SK-N-SH (cell line): ENCODE results near the gene L1TD1. TPM values are rescaled to one million over a fixed set of nuclear protein-coding genes. Genes with fewer than 3 reads are reported as not detected.

ENCODE experiments used
- CTCF ChIA-PET: fragments of 300-600, 350-600 bp; formaldehyde crosslinking; extraction: SDS; loops from one replicate; lab custom pipeline; 2021; lab: Yijun Ruan, JAX
- POLR2A ChIA-PET: fragments of 350-600 bp; sonication (Branson Sonifier 250); formaldehyde crosslinking; extraction: SDS; loops from one replicate; lab custom pipeline; 2020; ENCODE audit warnings: antibody characterized with exemption, inconsistent platforms; lab: Yijun Ruan, JAX
- DNase-seq: peaks from one replicate; pipeline ENCODE4 v3.0.0; 2012
- H2AFZ ChIP-seq: fragments of 200-600 bp; sonication (generic); 2 replicates; pipeline ENCODE4 v1.8.1; 2016; ENCODE audit warnings: antibody characterized with exemption, mild to moderate bottlenecking, low read depth
- H3F3A ChIP-seq: fragments of 200-600 bp; sonication (generic); replicated peaks from 2 replicates; pipeline ENCODE3; 2016; ENCODE audit warnings: antibody characterized with exemption, mild to moderate bottlenecking; ENCODE audit not compliant: insufficient read depth
- H3K27ac ChIP-seq, 2 experiments: fragments of 200-500 bp in 1 of 2; fragments of 200-600 bp in 1 of 2; sonication (Bioruptor generic) in 1 of 2; sonication (generic), shearing (Covaris generic) in 1 of 2; 2 replicates each; pipeline versions ENCODE4 v1.5.1 to v1.6.1; 2014 to 2016; ENCODE audit warnings: low read depth in 2 of 2, inconsistent platforms in 1 of 2, low read length in 1 of 2, mild to moderate bottlenecking in 1 of 2, mixed read lengths in 1 of 2
- H3K27me3 ChIP-seq: fragments of 200-600 bp; sonication (generic), shearing (Covaris generic); 2 replicates; pipeline ENCODE4 v1.6.1; 2016; ENCODE audit warnings: mixed run types; ENCODE audit not compliant: insufficient read depth
- H3K36me3 ChIP-seq, 2 experiments: fragments of 200-500 bp in 1 of 2; fragments of 200-600 bp in 1 of 2; sonication (Bioruptor generic) in 1 of 2; sonication (generic) in 1 of 2; replicated peaks in 1 of 2; 2 replicates each; pipeline versions ENCODE3 to v1.5.1; 2014 to 2016; ENCODE audit warnings: low read length in 1 of 2, mild to moderate bottlenecking in 1 of 2; ENCODE audit not compliant: insufficient read depth in 2 of 2, control insufficient read depth in 1 of 2
- H3K4me1 ChIP-seq, 2 experiments: fragments of 200-500 bp in 1 of 2; fragments of 200-600 bp in 1 of 2; sonication (Bioruptor generic) in 1 of 2; sonication (generic), shearing (Covaris generic) in 1 of 2; 2 replicates each; pipeline versions ENCODE4 v1.5.1 to v1.6.1; 2014 to 2016; ENCODE audit warnings: low read depth in 1 of 2, low read length in 1 of 2, mixed run types in 1 of 2; ENCODE audit not compliant: insufficient read depth in 2 of 2, control insufficient read depth in 1 of 2
- H3K4me2 ChIP-seq: fragments of 200-600 bp; sonication (generic), shearing (Covaris generic); 2 replicates; pipeline ENCODE4 v1.6.1; 2017; ENCODE audit warnings: mixed run types
- H3K4me3 ChIP-seq, 2 experiments: fragments of 200-500 bp in 1 of 2; fragments of 200-600 bp in 1 of 2; sonication (Bioruptor generic) in 1 of 2; sonication (generic), shearing (Covaris generic) in 1 of 2; 2 replicates each; pipeline versions ENCODE4 v1.5.1 to v1.8.1; 2014 to 2016; ENCODE audit warnings: low read depth in 2 of 2, inconsistent platforms in 1 of 2, low read length in 1 of 2, mild to moderate bottlenecking in 1 of 2, mixed read lengths in 1 of 2, moderate library complexity in 1 of 2
- H3K79me2 ChIP-seq: fragments of 200-600 bp; sonication (generic); 2 replicates; pipeline ENCODE4 v1.8.1; 2017; ENCODE audit warnings: mild to moderate bottlenecking; ENCODE audit not compliant: insufficient read depth
- H3K9ac ChIP-seq: fragments of 200-600 bp; sonication (generic); 2 replicates; pipeline ENCODE4 v1.6.1; 2017; ENCODE audit warnings: mixed run types
- H3K9me2 ChIP-seq: fragments of 200-600 bp; sonication (generic); 2 replicates; pipeline ENCODE4 v1.6.1; 2017; ENCODE audit warnings: mixed run types
- H3K9me3 ChIP-seq: fragments of 200-600 bp; sonication (generic); 2 replicates; pipeline ENCODE4 v1.6.1; 2017; ENCODE audit warnings: mixed run types, mild to moderate bottlenecking, moderate library complexity
- H4K20me1 ChIP-seq: fragments of 200-600 bp; sonication (generic); 2 replicates; pipeline ENCODE4 v1.6.1; 2017; ENCODE audit warnings: mild to moderate bottlenecking, mixed run types; ENCODE audit not compliant: insufficient read depth
- CHD2 ChIP-seq: fragments of 150-350 bp; IDR thresholded peaks from 2 replicates; pipeline ENCODE4 v1.6.1; 2018; ENCODE audit warnings: low read length; ENCODE audit not compliant: partially characterized antibody
- FOSL2 ChIP-seq: IDR thresholded peaks from 2 replicates; pipeline ENCODE4 v1.4.0; 2012; ENCODE audit warnings: low read depth, mild to moderate bottlenecking, moderate library complexity, borderline replicate concordance
- FOXM1 ChIP-seq: IDR thresholded peaks from 2 replicates; pipeline ENCODE4 v1.4.0; 2012; ENCODE audit warnings: low read depth, mild to moderate bottlenecking
- GABPA ChIP-seq: IDR thresholded peaks from 2 replicates; pipeline ENCODE4 v1.4.0; 2012; ENCODE audit warnings: low read depth, mild to moderate bottlenecking
- GATA2 ChIP-seq: sonication (generic); formaldehyde crosslinking; IDR thresholded peaks from 2 replicates; pipeline ENCODE4 v1.5.0; 2020; ENCODE audit warnings: mild to moderate bottlenecking, missing genetic modification reagents
- MXI1 ChIP-seq: IDR thresholded peaks from 2 replicates; pipeline ENCODE4 v1.6.1; 2012; ENCODE audit warnings: mild to moderate bottlenecking, low read depth, low read length, improper control_type of control experiment
- POLR2AphosphoS5 ChIP-seq: IDR thresholded peaks from 2 replicates; pipeline ENCODE4 v1.6.1; 2012; ENCODE audit warnings: low read depth, low read length
- SIN3A ChIP-seq: IDR thresholded peaks from 2 replicates; pipeline ENCODE4 v1.6.1; 2012; ENCODE audit warnings: low read depth, mild to moderate bottlenecking, low read length, moderate library complexity, borderline replicate concordance
- TAF1 ChIP-seq: IDR thresholded peaks from 2 replicates; pipeline ENCODE4 v1.6.1; 2012; ENCODE audit warnings: low read depth, mild to moderate bottlenecking, low read length, moderate library complexity, borderline replicate concordance
- TCF12 ChIP-seq: IDR thresholded peaks from 2 replicates; pipeline ENCODE4 v1.4.0; 2012
- WGBS: methylation state at CpG from one replicate; pipeline ENCODE4 v1.1.6; 2017; ENCODE audit warnings: low lambda C conversion rate; 5-methylcytosine and 5-hydroxymethylcytosine counted together
- polyA plus RNA-seq, 3 experiments: library from polyadenylated mRNA; depleted of rRNA; stranded (reverse); fragments of >200 nt; gene quantifications; 2 replicates each; pipeline ENCODE4 v1.2.3, GENCODE V29; 2012
- TF ChIP-seq, protein P1 (sequence below): IDR thresholded peaks from 2 replicates; pipeline ENCODE4 v1.4.0; 2012; ENCODE audit warnings: low read depth
- TF ChIP-seq, protein P2 (sequence below): IDR thresholded peaks from 2 replicates; pipeline ENCODE4 v1.4.0; 2012; ENCODE audit warnings: low read depth, borderline replicate concordance
- TF ChIP-seq, protein P3 (sequence below): IDR thresholded peaks from 2 replicates; pipeline ENCODE4 v1.6.1; 2012; ENCODE audit warnings: mild to moderate bottlenecking, low read depth, low read length, moderate library complexity
- TF ChIP-seq, protein P4 (sequence below): fragments of 150-350 bp; IDR thresholded peaks from 2 replicates; pipeline ENCODE4 v1.6.1; 2016; ENCODE audit warnings: mild to moderate bottlenecking, low read depth, low read length
- TF ChIP-seq, protein P5 (sequence below): fragments of 200-600 bp; sonication (generic); IDR thresholded peaks from 2 replicates; pipeline ENCODE4 v1.6.1; 2017; ENCODE audit warnings: antibody characterized with exemption, mild to moderate bottlenecking, moderate library complexity

The L1TD1 gene
- polyA plus RNA-seq, 1 of the 3 experiments (the other 2 are of a cell fraction) = not detected

DNA sequence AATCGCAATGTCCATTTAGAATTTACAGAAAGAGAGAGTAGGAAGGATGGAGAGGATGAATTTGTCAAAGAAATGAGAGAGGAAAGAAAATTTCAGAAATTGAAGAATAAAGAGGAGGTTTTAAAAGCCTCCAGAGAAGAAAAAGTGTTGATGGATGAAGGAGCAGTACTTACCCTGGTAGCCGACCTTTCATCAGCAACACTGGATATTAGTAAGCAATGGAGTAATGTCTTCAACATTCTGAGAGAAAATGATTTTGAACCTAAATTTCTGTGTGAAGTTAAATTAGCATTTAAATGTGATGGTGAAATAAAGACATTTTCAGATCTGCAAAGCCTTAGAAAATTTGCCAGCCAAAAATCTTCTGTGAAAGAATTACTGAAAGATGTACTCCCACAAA is 12.5 kb downstream of the L1TD1 start:
- TF ChIP-seq, protein P1, sequence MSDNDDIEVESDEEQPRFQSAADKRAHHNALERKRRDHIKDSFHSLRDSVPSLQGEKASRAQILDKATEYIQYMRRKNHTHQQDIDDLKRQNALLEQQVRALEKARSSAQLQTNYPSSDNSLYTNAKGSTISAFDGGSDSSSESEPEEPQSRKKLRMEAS = no peak
- TF ChIP-seq TCF12 (no peak), TAF1 (no peak), FOSL2 (no peak), GATA2 (CRISPR knock-in tag) (no peak), MXI1 (no peak), FOXM1 (no peak), CHD2 (no peak), POLR2AphosphoS5 (no peak), SIN3A (no peak), GABPA (no peak)
- TF ChIP-seq, protein P2, sequence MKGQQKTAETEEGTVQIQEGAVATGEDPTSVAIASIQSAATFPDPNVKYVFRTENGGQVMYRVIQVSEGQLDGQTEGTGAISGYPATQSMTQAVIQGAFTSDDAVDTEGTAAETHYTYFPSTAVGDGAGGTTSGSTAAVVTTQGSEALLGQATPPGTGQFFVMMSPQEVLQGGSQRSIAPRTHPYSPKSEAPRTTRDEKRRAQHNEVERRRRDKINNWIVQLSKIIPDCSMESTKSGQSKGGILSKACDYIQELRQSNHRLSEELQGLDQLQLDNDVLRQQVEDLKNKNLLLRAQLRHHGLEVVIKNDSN = no peak
- TF ChIP-seq, protein P3, sequence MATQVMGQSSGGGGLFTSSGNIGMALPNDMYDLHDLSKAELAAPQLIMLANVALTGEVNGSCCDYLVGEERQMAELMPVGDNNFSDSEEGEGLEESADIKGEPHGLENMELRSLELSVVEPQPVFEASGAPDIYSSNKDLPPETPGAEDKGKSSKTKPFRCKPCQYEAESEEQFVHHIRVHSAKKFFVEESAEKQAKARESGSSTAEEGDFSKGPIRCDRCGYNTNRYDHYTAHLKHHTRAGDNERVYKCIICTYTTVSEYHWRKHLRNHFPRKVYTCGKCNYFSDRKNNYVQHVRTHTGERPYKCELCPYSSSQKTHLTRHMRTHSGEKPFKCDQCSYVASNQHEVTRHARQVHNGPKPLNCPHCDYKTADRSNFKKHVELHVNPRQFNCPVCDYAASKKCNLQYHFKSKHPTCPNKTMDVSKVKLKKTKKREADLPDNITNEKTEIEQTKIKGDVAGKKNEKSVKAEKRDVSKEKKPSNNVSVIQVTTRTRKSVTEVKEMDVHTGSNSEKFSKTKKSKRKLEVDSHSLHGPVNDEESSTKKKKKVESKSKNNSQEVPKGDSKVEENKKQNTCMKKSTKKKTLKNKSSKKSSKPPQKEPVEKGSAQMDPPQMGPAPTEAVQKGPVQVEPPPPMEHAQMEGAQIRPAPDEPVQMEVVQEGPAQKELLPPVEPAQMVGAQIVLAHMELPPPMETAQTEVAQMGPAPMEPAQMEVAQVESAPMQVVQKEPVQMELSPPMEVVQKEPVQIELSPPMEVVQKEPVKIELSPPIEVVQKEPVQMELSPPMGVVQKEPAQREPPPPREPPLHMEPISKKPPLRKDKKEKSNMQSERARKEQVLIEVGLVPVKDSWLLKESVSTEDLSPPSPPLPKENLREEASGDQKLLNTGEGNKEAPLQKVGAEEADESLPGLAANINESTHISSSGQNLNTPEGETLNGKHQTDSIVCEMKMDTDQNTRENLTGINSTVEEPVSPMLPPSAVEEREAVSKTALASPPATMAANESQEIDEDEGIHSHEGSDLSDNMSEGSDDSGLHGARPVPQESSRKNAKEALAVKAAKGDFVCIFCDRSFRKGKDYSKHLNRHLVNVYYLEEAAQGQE = no peak
- TF ChIP-seq, protein P4, sequence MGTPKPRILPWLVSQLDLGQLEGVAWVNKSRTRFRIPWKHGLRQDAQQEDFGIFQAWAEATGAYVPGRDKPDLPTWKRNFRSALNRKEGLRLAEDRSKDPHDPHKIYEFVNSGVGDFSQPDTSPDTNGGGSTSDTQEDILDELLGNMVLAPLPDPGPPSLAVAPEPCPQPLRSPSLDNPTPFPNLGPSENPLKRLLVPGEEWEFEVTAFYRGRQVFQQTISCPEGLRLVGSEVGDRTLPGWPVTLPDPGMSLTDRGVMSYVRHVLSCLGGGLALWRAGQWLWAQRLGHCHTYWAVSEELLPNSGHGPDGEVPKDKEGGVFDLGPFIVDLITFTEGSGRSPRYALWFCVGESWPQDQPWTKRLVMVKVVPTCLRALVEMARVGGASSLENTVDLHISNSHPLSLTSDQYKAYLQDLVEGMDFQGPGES = no peak
- TF ChIP-seq, protein P5, sequence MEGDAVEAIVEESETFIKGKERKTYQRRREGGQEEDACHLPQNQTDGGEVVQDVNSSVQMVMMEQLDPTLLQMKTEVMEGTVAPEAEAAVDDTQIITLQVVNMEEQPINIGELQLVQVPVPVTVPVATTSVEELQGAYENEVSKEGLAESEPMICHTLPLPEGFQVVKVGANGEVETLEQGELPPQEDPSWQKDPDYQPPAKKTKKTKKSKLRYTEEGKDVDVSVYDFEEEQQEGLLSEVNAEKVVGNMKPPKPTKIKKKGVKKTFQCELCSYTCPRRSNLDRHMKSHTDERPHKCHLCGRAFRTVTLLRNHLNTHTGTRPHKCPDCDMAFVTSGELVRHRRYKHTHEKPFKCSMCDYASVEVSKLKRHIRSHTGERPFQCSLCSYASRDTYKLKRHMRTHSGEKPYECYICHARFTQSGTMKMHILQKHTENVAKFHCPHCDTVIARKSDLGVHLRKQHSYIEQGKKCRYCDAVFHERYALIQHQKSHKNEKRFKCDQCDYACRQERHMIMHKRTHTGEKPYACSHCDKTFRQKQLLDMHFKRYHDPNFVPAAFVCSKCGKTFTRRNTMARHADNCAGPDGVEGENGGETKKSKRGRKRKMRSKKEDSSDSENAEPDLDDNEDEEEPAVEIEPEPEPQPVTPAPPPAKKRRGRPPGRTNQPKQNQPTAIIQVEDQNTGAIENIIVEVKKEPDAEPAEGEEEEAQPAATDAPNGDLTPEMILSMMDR = no peak
- Histone ChIP-seq H4K20me1 (no peaks in the 10 kb centered on the region), H3F3A (no peaks in the 10 kb centered on the region), H3K4me2 (no peak overlapping the region), H3K79me2 (no peaks in the 10 kb centered on the region), H3K4me3 (no peak overlapping the region), H2AFZ (no peak overlapping the region), H3K9ac (no peak overlapping the region), H3K9me3 (no peaks in the 10 kb centered on the region), H3K27ac (no peak overlapping the region), H3K27me3 (no peaks in the 10 kb centered on the region), H3K36me3 (no peaks in the 10 kb centered on the region), H3K4me1 (no peaks in the 10 kb centered on the region), H3K9me2 (no peaks in the 10 kb centered on the region)
- ChIA-PET CTCF (interaction anchor here (0.5 kb wide), 1 partner anchor 67 kb away, joined by 3 read pairs; no protein-coding TSS in a partner anchor), POLR2A (no interaction called here)
- WGBS = 63% methylated on average over 2 of the region's 2 CpGs
- DNase-seq = no peak
